Retina (tissue), 1 donor: ENCODE results near the gene MGMT.

ENCODE experiments used
- DNase-seq: peaks from one replicate; pipeline ENCODE4 v3.0.0-alpha.2; 2016

MGMT gene

DNA sequence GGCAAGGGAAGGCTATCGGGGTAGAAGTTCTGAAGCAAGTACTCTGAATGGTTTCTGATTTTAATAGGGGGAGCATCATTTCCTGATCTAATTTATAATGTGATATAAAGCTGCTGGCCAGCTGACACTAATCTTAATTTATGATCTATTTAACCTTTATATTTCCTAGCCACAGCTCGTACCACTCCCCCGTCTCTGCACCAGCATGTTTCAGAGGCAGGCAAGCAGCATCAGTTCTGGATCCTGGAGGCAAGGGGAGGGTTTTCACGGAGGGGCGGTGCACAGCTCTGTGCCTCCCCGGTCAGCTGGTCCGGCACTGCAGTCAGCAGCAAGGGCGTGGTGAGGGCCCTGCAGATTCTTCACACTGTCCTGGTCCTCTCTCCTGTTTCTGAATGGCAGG lies 30.0 kb downstream of the MGMT start:
- DNase-seq, result no peak

DNA sequence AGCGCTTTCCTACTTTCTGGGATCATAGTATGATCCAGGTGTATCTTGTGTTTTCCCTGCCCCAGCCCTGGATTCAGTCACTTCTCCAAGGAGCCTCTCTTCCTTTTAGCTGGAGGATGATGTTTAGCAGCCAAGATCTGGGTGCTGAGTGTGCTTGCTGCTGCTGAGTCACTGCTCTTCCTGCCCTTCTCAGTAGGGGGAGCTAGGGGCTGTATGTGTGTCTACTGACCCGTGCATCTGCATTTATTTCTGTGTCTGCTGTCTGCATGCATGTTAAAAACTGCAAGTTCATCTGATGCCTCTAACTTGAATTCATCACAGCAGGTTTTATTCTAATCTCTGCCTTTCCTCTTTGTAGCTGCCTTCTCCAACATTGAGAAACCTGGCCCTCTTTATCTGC lies 31.6 kb downstream of the MGMT start:
- no peak for DNase-seq

DNA sequence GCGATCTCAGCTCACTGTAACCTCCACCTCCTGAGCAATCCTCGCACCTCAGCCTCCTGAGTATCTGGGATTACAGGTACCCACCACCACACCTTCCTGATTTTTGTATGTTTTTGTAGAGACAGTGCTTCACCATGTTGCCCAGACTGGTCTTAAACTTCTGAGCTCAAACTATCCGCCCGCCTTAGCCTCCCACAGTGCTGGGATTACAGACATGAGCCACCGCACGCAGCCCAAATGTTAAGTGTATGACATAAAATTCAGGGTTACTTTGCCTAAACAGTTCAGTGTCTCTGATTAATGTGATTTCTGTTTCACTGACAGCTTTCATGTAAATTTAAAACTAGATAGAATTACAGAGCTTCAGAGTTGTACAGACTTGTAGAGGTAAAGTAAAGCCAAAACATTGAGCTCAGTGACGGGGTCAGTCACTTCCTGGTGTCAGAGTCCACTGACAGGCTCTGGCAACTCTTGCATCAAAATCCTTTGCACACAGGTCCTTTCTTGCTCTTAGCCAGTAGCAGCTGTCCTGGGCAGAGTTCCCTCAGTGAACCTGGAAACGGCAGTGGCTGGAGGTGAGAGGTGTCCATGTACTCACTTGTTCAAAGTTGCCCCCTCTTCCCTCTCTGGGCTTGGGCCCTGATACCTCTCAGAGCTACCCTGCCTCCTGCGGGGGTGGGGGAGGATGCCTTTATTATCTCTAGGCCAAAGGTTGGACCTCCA lies 33.7 kb downstream of the MGMT start:
- no peak for DNase-seq

DNA sequence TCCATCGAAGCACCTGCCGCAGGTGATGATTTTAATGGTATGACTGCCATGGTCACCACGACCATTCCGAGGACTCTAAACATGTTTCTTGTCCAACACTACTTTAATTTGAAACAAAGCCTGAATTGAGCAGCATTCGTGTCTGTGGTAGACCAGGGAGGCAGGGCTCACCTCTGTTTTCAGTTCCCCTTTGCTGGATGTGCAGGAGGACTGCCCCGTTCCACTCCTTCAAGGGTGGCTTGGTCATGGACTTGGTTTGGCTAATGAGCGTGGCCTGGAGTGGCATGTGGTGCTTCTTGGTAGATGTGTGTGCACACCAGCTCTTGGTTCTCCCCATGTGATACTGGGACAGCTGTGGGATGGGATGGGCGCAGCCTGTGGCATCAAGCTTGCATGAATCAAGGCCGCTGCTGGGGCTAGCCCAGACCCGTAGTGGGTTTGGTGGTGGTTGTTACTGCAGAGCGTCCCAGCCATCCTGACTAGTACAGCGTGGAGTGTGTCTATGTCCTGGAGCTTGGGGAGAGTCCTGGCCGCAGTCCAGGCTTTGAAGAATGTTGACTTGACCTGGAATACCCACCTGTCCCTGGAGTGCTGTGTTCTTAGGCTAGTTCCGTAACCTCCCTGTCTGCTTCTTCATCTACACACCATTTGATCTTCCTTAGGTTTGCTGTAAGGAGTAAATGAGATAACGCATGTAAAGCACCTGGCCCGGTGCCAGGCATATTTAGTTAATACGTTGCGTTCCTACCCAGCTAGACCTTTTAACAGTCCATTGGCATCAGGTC lies 34.8 kb downstream of the MGMT start:
- DNase-seq, result no peak

DNA sequence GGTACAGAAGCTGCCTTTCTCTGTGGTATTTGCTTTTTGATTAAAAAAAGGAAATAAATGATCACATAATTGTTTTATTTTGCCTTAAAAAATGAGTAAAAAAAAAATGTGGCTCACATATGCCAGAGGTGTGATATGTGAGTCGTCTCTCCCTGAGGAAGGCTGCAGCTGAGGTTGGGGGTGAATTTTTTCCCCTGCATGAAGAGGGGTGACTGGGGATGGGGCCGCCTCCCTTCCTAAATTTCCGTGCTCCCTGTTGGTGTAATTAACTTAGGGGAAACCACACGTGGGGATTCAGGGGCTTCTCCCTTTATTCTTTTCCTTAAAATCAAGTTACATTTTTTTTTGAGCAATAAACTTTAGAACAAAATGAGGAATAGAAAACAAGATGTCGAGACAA lies 35.4 kb downstream of the MGMT start:
- DNase-seq, result no peak

DNA sequence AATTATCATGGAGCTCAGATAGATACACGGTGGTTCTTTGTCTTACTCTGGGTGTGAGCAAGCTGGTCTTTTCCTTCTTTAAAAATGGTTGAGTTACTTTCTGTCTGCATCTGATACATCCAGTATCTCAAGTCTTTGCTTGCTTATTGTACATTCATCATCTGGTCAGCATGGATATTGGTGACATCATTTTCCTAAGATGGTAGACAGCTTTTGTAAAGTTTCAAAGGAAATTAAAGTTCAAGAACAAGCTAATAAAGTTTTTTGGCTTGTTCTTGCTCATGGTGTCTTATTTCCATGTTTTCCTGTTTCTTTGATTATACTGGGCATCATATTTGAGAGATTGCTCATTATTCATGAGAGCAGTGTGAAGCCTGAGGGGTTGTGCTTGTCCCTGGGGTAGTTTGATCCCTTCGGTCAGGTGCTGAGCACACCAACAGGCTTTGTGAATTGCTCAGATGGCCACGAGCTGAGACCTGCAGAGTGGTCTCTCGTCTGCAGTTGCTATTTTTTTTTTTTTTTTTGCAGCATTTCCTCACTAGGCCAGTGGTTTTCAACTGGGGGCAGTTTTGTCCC lies 38.5 kb downstream of the MGMT start:
- no peak for DNase-seq

DNA sequence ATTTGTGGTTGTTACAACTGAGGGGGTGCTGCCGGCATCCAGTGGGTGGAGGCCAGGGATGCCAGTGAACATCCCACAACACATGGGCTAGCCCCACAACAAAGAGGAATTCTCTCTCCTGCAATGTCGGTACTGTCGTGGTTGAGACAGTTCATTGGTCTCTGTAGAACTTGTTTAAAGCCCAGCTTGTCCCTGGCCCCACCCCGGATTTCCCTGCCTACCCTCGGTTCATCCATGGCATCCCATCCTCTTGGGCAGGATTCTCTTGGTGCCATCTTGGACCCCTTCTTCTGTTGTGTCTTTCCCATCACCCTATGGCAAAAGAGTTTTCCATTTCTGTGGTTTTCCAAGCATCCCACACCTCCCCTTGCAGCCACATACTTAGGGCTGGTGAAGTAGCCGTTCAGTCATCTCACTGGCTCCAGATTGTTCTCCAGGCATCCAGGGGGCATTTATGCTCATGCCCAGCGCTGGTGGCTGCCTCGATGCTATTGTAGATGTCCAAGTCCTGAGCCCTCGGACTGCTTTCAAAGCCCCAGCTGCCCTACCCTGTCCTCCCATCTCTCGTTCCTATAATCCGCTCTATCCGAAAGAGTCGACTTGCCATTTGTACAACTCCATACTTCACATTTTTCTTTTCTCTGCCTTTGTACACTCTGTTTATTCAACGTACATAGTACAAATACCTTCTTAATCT lies 39.2 kb downstream of the MGMT start:
- DNase-seq, result no peak

DNA sequence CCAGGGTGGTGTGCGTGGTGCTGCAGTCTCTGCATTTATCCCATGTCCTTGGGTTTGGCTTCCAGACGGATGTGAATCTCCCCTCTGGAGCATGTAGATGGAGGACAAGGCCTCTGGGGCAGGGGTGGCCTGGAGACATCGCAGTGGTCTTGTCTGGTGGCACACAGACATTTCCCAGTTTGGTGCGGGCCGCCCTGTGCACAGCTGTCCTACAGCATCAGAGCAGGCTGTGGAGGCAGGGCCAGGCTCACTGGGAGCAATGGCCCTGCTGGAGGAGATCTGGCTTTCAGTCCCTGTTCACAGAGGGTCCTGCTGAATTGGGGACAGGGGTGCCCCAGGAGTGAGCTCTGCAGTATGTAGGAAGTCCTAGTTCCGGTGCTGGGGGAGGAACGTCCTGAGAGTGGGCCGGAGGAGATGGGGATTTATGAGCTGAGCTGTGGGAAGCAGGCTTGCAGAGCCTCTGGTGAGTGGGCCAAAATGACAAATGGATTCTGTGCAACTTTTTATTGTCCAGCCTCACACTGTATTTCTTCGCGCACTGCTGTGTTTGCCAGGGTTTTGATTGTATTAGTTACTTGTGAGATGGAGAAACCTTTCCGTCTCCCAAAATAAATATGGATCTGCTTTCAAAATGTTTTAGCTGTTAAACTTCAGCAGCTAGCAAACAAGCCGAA lies 40.3 kb downstream of the MGMT start:
- no peak for DNase-seq

DNA sequence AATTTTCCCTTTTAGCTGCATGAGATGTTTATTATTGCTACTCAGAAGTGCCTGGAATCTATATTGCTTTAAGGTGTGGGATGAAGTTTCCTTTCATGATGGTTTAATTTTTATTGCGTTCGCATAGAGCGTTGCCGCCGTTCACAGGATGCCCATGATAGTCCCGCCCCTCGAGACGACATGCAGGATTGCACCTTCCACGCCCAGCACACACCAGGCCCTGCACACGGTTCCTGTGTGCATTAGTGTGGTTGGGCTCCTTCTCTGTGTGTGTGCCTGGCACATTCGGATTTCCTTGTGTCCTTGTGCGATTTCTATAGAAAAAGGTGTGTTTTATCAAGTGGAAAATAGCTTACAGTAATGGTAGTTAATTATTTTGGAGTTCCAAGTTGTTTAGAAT lies 42.1 kb downstream of the MGMT start:
- no peak for DNase-seq

DNA sequence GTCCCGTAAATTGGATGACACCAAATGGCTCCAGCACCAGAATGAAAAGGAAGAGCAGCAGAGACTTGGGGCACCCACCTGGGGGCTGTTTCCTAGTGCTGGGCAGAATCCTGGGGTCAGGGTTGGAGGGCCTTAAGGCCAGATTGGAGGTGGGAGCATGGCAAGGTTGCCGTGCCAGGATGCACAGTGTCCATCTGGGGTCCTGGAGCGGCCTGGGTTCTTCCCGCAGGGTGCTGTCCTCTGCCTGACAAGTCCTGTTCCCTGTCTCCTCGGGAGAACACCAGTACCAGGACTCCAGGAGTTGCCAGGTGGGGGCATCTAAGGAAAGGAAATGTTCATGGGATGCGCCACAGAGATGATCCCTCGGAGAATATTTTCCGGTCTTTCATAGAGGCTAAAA lies 42.8 kb downstream of the MGMT start:
- DNase-seq, result no peak

DNA sequence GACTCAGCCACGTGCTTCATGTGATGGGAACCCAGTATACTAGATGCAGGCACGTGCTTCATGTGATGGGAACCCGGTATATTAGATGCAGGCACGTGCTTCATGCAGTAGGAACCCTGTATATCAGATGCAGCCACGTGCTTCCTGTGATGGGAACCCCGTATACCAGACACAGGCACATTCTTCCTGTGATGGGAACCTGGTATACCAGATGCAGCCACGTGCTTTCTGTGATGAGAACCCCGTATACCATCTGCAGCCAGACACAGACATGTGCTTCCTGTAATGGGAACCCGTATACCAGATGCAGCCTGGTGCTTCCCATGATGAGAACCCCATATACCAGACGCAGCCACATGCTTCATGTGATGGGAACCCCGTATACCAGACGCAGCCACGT lies 44.0 kb downstream of the MGMT start:
- no peak for DNase-seq

DNA sequence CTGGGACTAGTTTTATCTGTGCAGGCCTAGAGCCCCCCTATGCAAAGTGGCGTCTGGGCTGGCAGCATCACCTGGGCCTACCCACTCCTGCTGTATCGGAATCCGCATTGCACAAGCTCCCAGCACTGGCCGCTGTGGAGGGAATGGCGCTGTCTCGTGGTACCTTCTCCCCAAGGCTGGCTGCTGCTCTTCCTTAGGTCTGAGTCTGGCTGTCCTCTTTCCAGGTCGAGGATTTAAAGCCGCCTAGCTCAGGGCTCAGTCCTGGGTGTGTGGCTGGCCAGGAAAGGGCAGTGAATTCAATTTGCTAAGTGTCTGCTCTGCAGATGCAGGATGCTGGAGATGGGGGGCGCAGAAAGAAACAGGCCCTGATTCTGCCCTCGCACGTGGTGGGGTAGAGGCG lies 44.7 kb downstream of the MGMT start:
- DNase-seq, result no peak

DNA sequence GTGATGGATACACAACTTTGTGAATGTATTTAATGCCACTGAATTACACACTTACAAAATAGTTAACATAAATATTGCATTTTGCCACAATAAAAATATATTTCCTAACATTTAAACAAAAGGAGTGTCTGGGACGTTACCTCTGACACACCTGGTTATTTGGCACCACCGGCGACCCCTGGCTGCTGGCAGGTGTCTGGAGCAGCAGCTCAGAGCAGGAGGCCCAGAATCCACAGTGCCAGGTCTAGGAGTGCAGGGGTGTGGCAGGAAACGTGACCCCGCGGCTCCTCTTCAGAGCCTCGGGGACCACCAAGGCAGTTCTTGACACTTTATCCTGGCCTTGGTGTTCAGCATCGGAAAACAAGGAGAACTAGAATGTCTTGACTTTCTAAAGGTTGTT lies 46.3 kb downstream of the MGMT start:
- no peak for DNase-seq

DNA sequence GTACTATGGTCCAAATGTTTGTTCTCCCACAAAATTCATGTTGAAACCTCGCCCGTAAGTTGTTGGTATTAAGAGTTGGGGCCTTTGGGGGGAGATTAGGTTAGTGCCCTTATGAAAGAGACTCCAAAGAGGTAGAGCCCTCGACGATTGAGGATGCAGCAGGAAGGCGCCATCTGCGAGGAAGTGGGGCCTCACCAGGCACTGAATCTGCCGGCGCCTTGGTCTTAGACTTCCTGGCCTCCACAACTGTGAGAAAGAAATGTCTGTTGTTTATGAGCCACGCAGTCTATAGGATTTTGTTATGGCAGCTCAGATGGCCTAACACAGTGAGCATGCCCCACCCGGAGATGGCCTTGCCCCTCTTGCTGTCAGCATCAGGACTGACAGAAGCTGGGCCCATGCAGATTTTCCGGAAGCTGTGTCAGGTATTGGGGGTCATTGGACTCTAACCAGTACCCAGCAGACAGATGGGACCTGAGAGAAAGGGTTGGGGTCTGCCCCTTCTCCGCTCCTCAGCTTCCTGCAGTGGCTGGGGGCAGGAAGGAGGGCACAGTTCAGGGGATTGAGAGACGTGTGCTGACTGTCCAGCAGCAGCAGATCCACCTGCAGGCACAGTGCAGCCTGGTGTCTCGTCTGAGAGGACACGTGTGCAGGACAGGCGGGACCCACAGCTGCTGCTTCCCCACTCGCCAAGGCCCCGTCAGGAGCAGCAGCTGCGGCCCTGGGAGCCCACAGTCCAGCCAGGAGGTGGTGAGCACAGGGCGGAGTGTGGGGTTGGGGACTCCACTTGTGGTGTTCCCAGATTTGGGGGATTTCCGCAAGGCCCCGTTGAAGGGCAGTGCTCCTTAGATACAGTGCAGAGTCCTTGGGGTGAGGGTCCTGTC lies 47.8 kb downstream of the MGMT start:
- DNase-seq, result no peak

DNA sequence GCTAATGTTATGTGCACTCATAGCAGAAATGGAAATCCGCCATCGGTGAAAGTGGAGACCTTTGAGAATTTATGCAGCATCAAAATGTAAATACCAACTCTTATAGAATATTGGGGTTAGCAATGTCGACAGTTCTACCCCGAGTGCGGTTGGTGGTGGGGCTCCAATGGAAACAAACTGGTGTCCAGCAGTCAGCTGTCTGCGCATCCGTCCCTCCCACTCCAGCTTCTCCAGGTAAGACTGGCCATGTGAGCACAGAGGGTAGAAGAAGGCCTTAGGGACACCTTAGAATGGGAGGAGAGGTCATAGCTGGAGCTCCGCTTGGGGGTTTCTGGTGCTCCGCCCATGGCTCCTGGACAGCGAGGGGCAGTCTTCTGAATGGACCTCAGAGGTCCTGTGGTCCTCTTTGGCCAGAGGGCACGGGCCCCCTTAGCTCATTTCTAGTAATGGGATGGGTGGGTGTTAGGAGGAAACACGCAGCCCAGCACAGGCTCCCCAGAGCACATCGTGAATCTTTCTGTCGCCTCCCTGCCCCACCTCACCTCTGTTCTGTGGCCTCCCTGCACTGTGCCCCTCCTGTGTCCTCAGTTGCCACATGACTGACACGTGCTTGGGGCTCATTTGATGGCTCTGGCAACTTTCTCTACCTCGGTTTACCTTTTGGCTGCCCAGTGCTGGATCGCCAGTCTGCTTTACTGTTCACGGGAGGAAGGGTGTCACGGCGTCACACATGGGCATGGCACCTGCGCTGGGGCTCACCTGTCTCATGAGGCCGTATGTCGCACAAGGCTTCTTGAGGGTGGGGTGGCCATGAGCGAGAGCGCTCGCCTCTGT lies 50.0 kb downstream of the MGMT start:
- DNase-seq, result no peak

DNA sequence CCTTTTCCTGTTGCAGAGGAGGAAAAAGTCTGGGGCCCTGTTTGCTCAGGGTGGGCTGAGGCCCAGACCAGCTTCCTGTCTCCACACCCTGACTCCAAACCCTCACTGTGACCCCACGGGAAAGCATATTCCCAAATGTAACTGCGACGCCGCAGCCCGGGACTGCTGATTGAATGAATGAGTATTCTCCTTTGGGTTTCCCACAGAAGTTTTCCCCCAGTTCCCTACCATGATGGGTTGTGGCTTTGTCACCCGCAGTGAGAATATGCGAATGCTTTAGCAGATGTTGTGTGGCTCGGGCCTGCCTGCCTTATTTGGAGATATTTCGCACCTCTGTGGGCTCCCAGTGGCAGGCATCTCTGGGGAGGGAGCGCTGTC lies 50.6 kb downstream of the MGMT start:
- no peak for DNase-seq

DNA sequence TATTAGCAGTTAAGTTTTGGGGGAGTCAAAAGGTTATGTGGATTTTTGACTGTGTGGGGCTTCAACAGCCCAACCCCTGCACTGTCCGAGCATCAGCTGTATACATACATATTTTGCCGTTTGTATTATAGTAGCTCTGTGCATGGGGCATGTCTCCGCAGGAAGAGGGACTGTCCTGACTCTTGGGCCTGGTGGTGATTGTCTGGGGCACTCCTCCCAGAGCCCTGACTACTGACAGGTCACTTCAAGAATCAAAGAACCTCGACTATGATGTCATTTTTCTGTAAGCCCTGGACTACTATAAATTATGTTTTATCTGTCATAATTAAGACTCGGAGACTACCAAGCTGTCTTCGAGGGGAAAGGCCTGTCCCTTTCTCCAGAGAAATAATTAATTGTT lies 51.8 kb downstream of the MGMT start:
- DNase-seq, result no peak

DNA sequence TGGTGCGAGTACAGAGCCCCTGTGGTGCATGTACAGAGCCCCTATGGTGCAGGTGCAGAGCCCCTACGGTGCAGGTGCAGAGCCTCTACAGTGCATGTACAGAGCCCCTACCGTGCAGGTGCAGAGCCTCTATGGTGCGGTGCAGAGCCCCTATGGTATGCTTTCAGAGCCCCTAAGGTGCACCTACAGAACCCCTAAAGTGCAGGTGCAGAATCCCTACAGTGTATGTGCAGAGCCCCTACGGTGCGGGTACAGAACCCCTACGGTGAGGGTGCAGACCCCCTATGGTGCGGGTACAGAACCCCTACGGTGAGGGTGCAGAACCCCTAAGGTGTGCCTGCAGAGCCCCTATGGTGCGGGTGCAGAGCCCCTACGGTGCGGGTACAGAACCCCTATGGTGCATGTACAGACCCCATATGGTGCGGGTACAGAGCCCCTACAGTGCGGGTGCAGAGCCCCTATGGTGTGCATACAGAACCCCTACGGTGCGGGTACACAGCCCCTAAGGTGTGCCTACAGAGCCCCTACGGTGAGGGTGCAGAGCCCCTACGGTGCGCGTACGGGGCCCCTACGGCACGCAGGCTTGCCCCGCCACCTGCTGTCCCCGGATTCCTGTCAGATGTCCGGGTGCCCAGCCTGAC lies 53.5 kb downstream of the MGMT start:
- DNase-seq, result no peak

DNA sequence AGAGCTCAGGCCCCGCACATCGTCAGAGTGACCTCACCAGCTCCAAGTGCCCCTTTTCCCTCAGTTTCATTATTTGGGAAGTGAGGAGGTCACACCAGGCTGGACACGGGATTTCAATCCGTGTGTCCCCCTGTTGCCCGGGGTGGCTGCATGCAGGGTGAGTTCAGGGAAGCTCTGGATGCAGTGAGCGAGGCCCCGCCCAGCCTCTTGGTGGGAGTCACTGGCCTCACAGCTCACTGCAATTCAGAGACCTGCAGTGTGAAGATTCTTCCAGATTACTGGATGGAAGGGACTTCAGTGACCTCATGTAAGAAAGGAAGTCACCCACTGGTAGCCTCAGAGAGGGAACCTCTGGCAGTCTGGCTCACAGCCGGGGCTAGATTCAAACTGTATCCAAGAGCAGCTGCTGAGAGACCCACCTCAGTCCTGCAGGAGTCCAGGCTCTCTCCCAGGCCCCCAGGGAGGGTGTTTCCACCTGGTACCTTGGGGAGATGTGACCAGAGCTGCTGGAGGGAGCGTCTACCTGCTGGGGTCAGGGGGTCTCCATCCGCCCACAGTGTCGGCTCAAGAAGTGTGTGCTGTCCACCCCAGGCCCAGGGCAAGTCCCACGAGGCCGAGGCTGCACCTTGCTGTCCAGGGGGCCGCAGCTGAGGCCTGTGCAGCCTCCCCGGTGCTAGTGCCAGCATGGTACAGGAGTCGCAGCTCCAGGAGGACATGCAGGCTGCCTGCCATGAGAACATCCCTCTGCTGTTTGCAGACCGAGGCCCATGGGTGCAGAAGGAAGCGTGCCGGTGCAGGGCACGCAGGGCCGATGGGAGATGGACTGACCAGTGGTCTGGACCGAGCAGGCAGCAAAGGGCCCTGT lies 54.4 kb downstream of the MGMT start:
- DNase-seq, result no peak
